BLaER1 treated with 17β-estradiol and CSF1 and Interleukin-3, amounts not matched to agents 10 nM and 100 nM (cell line): Measurements from ENCODE around the gene FUBP3.
A peak's percentile ranks its signal among the peaks of the same experiment; 100 is the strongest.

Experiments
- H3K27ac ChIP-seq, 11 experiments: shearing (Covaris generic); formaldehyde crosslinking; 2 replicates each; pipeline ENCODE4 v1.8.1; 2022
- H3K27me3 ChIP-seq, 11 experiments: shearing (Covaris generic); formaldehyde crosslinking; 2 replicates each; pipeline ENCODE4 v1.8.1; 2022
- H3K36me3 ChIP-seq, 11 experiments: shearing (Covaris generic); formaldehyde crosslinking; 2 replicates each; pipeline ENCODE4 v1.8.1; 2022
- H3K4me1 ChIP-seq, 10 experiments: shearing (Covaris generic); formaldehyde crosslinking; 2 replicates each; pipeline ENCODE4 v1.8.1; 2022
- H3K4me2 ChIP-seq, 11 experiments: shearing (Covaris generic); formaldehyde crosslinking; 2 replicates each; pipeline ENCODE4 v1.8.1; 2022
- H3K4me3 ChIP-seq, 10 experiments: shearing (Covaris generic); formaldehyde crosslinking; 2 replicates each; pipeline ENCODE4 v1.8.1; 2022
- H3K9ac ChIP-seq, 11 experiments: shearing (Covaris generic); formaldehyde crosslinking; 2 replicates each; pipeline ENCODE4 v1.8.1; 2022
- H3K9me3 ChIP-seq, 11 experiments: shearing (Covaris generic); formaldehyde crosslinking; replicated peaks in 1 of 11; 2 replicates each; pipeline ENCODE4 v1.8.1; 2022
- H4K20me1 ChIP-seq, 11 experiments: shearing (Covaris generic); formaldehyde crosslinking; 2 replicates each; pipeline ENCODE4 v1.8.1; 2022
- Cebpa-rat ChIP-seq, 11 experiments: shearing (Covaris generic); IDR thresholded peaks; 2 replicates each; pipeline ENCODE4 v1.8.1; 2022

Gene FUBP3

DNA sequence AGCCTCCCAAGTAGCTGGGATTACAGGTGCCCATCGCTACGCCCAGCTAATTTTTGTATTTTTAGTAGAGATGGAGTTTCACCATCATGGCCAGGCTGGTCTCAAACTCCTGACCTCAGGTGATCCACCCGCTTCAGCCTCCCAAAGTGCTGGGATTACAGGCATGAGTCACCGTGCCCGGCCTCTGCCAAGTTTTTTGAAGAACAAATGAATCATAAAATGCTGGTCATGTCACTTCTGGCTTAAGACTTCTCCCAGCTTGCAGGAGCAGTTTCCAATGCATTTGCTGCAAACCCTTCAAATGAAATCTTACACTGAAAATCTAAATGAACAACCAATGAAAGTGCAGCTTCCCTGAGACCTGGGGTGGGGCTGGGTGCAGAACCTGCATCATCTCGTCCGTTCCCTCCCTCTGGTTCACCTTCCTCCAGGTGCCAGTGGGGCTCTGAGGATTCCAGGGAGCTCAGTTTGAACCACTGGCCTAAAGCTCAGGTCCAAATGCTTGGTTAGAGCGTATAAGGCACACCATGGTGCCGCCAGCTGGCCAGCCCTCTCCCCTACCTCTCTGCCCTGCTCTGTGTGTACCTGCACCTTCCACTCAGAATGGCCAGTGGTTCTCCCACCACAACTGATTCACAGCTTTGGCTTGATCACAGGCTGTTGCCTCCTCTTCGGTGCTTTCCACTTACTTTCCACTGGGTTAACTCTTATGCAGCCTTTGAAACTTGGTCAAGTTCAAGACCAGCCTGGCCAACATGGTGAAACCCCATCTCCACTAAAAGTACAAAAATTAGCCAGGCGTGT lies 39.8 kb upstream of the FUBP3 start:
- TF ChIP-seq Cebpa-rat (IDR thresholded peaks at IDR 0.05): no peak
- Histone ChIP-seq H3K9me3 (no peaks in the 10 kb centered on the region), H3K4me3 (no peak overlapping the region), H3K4me1 (peaks cover 9 to 76% (median 43%) of the 10 kb centered on the region in 10 experiments; a peak in 19 of 20 replicates), H3K27ac (no peak overlapping the region), H3K4me2 (peak overlapping the region in 5 of 11 experiments; percentile 14 to 88 (median 57); a peak in 8 of 22 replicates), H3K9ac (no peak overlapping the region), H3K36me3 (no peaks in the 10 kb centered on the region), H3K27me3 (peaks cover 27 to 58% (median 45%) of the 10 kb centered on the region in 11 experiments), H4K20me1 (no peaks in the 10 kb centered on the region; a peak in 2 of 22 replicates)

- TF ChIP-seq Cebpa-rat (IDR thresholded peaks at IDR 0.05): no peak
- no peaks in the 10 kb centered on the region for H3K36me3 ChIP-seq
- H4K20me1 ChIP-seq: no peaks in the 10 kb centered on the region; a peak in 2 of 22 replicates
- no peak overlapping the region for H3K27ac ChIP-seq
- no peaks in the 10 kb centered on the region for H3K9me3 ChIP-seq
- H3K9ac ChIP-seq: no peak overlapping the region
- H3K27me3 ChIP-seq: peaks cover 8 to 41% (median 26%) of the 10 kb centered on the region in 11 experiments
- H3K4me2 ChIP-seq: no peak overlapping the region
- peaks cover 9 to 75% (median 44%) of the 10 kb centered on the region in 10 experiments; a peak in 19 of 20 replicates for H3K4me1 ChIP-seq
- no peak overlapping the region for H3K4me3 ChIP-seq
Observed at GRCh38 chr9:130541533-130541932, 37.8 kb upstream of the FUBP3 start.

DNA sequence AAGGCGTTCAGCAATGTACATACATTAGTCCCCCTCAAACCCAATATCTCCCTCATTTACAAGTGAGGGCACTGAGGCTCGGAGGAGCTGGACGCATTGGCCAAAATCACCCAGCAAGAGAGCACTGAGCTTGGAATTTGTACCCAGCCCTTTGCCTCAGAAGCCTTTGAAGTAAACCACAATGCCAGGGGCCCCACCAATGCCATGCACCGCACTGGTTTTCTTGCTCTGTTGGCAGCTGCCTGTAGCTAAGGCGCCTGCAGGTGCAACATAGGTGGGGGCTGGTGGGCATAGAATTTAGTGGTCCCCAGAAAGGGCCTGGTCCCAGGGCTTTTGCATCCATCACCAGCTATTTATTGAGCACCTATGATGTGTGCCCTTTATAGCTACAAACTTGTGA lies 37.3 kb upstream of the FUBP3 start:
- Histone ChIP-seq H3K36me3 (no peaks in the 10 kb centered on the region), H3K9me3 (no peaks in the 10 kb centered on the region), H3K27ac (no peak overlapping the region), H3K4me2 (no peak overlapping the region; a peak in 1 of 22 replicates), H4K20me1 (no peaks in the 10 kb centered on the region; a peak in 1 of 22 replicates), H3K27me3 (peaks cover 3 to 36% (median 21%) of the 10 kb centered on the region in 11 experiments; a peak in 21 of 22 replicates), H3K4me1 (peaks cover 9 to 70% (median 40%) of the 10 kb centered on the region in 10 experiments; a peak in 19 of 20 replicates), H3K9ac (no peak overlapping the region), H3K4me3 (no peak overlapping the region)
- no peak for TF ChIP-seq Cebpa-rat (IDR thresholded peaks at IDR 0.05)

DNA sequence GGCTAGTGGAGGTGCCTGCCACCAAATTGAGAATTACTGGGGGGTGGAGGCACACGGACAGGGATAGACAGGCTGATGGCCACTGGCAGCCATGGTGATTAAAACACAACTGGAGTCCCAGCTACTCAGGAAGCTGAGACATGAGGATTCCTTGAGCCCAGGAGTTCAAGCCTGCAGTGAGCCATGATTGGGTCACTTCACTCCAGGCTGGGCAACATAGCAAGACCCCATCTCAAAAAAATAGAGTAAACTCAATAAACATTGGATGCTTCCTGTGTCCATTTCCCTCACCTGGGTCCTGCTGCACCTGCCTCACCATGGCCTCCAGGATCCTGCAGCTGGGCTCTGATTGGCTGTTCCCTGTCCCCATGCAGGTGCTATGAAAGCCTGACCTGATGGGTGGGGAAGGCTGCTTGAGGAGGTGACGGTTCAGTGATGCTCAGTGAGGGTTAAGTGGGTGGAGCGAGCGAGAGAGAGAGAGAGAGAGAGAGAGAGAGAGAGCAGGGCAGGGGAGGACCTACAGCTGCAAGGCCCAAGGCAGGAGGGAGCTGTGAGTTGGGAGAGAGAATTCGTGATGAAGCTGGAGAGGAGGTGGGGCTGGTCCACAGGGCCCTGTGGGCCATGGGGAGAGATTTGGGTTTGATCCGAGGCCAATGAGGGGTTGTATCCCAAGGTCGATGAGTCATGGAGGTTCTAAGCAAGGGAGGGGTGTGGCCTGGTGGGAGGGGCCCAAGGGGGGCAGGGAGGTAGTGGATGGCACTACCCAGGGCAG lies 36.7 kb upstream of the FUBP3 start:
- Histone ChIP-seq H3K4me3 (no peak overlapping the region), H3K27me3 (peaks cover 0 to 30% (median 15%) of the 10 kb centered on the region in 11 experiments; a peak in 19 of 22 replicates), H3K36me3 (no peaks in the 10 kb centered on the region), H3K9me3 (no peaks in the 10 kb centered on the region), H3K4me2 (peak overlapping the region; percentile 14 to 61 (median 37); a peak in 17 of 22 replicates), H3K27ac (no peak overlapping the region), H3K9ac (no peak overlapping the region), H4K20me1 (no peaks in the 10 kb centered on the region; a peak in 1 of 22 replicates), H3K4me1 (peaks cover 9 to 64% (median 34%) of the 10 kb centered on the region in 10 experiments; a peak in 19 of 20 replicates)
- TF ChIP-seq Cebpa-rat (IDR thresholded peaks at IDR 0.05): no peak

DNA sequence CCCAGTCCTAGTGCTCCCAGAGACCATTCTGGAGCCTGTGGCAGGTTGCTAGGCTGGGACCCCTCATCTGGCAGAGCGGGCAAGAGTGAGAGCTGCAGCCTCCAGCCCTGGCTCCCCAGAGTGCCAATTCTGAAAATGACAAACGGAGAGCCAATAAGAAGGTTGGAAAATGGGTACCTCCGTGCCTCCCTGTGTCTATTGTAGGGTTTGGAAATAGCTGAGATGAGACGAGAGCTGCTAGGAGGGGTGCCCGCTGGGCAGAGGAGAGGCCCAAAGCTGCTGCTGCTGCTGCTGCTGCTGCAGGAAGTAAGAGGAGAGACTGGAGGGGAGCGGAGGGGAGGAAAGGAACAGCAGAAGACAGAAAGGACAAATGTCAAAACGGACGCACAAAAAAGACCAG lies 36.0 kb upstream of the FUBP3 start:
- peaks cover 9 to 57% (median 30%) of the 10 kb centered on the region in 10 experiments; a peak in 19 of 20 replicates for H3K4me1 ChIP-seq
- no peaks in the 10 kb centered on the region for H3K9me3 ChIP-seq
- no peaks in the 10 kb centered on the region for H3K36me3 ChIP-seq
- H4K20me1 ChIP-seq: no peaks in the 10 kb centered on the region; a peak in 1 of 22 replicates
- H3K4me2 ChIP-seq: peak overlapping the region; percentile 14 to 61 (median 37); a peak in 21 of 22 replicates
- H3K9ac ChIP-seq: 0 out of 22 replicates have a peak overlapping the region, but pooled peaks of 1 of the 11 experiments have one; percentile 4
- TF ChIP-seq Cebpa-rat (IDR thresholded peaks at IDR 0.05): no peak
- no peak overlapping the region for H3K4me3 ChIP-seq
- H3K27me3 ChIP-seq: peaks cover 0 to 23% (median 8%) of the 10 kb centered on the region in 11 experiments; a peak in 19 of 22 replicates
- H3K27ac ChIP-seq: no peak overlapping the region; a peak in 1 of 22 replicates

DNA sequence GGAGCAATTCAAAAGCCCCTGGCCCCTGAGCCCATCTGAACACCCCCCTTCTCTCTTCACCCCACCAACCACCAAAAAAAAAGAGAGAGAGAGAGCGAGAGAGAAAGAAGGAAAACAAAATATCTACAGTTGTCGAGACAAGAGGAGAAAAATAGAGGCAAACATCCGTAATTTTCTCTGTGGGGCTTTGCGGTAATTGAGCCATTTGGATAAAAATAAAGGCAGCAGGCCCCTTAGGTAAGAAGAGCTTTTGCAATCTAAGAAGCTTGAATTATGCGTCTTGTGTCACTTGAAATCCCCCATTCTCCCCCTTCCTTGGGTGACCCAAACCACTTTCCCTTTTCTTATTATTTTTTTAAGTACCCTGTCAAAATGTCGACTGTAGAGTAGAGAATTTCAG lies 35.5 kb upstream of the FUBP3 start:
- H3K9ac ChIP-seq: 0 out of 22 replicates have a peak overlapping the region, but pooled peaks of 1 of the 11 experiments have one; percentile 4
- H4K20me1 ChIP-seq: no peaks in the 10 kb centered on the region; a peak in 1 of 22 replicates
- H3K4me3 ChIP-seq: no peak overlapping the region
- no peak for TF ChIP-seq Cebpa-rat (IDR thresholded peaks at IDR 0.05)
- no peaks in the 10 kb centered on the region for H3K36me3 ChIP-seq
- peaks cover 0 to 18% (median 3%) of the 10 kb centered on the region in 11 experiments; a peak in 17 of 22 replicates for H3K27me3 ChIP-seq
- peak overlapping the region; percentile 14 to 61 (median 37); a peak in 19 of 22 replicates for H3K4me2 ChIP-seq
- H3K9me3 ChIP-seq: peaks cover 0 to 3% (median under 1%) of the 10 kb centered on the region in 11 experiments; a peak in 8 of 22 replicates
- H3K27ac ChIP-seq: no peak overlapping the region
- peaks cover 9 to 52% (median 29%) of the 10 kb centered on the region in 10 experiments; a peak in 19 of 20 replicates for H3K4me1 ChIP-seq

- Histone ChIP-seq H3K27ac (no peak overlapping the region; a peak in 1 of 22 replicates), H4K20me1 (no peaks in the 10 kb centered on the region; a peak in 1 of 22 replicates), H3K27me3 (peaks cover 0 to 13% (median 0%) of the 10 kb centered on the region in 11 experiments; a peak in 9 of 22 replicates), H3K4me3 (no peak overlapping the region), H3K9me3 (peaks cover 0 to 8% (median 5%) of the 10 kb centered on the region in 11 experiments; a peak in 17 of 22 replicates), H3K9ac (no peak overlapping the region), H3K4me2 (peak overlapping the region; percentile 14 to 61 (median 37); a peak in 18 of 22 replicates), H3K36me3 (no peaks in the 10 kb centered on the region), H3K4me1 (peaks cover 9 to 47% (median 29%) of the 10 kb centered on the region in 10 experiments; a peak in 19 of 20 replicates)
- no peak for TF ChIP-seq Cebpa-rat (IDR thresholded peaks at IDR 0.05)
Observed at GRCh38 chr9:130544364-130544763, 35.0 kb upstream of the FUBP3 start.

- no peaks in the 10 kb centered on the region for H3K36me3 ChIP-seq
- no peak overlapping the region for H3K4me2 ChIP-seq
- peaks cover 0 to 10% (median 7%) of the 10 kb centered on the region in 11 experiments; a peak in 17 of 22 replicates for H3K9me3 ChIP-seq
Observed at GRCh38 chr9:130548103-130548502, 31.3 kb upstream of the FUBP3 start.

More at GRCh38 chr9:130548103-130548502, 31.3 kb upstream of the FUBP3 start:
- TF ChIP-seq Cebpa-rat (IDR thresholded peaks at IDR 0.05): no peak
- Histone ChIP-seq H3K27me3 (no peaks in the 10 kb centered on the region), H4K20me1 (no peaks in the 10 kb centered on the region), H3K9ac (no peak overlapping the region), H3K27ac (no peak overlapping the region), H3K4me3 (no peak overlapping the region), H3K4me1 (peaks cover 9 to 19% (median 13%) of the 10 kb centered on the region in 10 experiments; a peak in 19 of 20 replicates)
